Measurements from ENCODE around the gene ALDH1L1. TPM values are rescaled to one million over a fixed set of nuclear protein-coding genes. Genes with fewer than 3 reads are reported as not detected.

Gene ALDH1L1
- total and polyA plus RNA-seq, 2 experiments from 2014 or later: 1.0 to 1.3 TPM

- TF ChIP-seq ZNF462 (CRISPR knock-in tag; IDR thresholded peaks at IDR 0.05) (no peak), ZNF331 (CRISPR knock-in tag; IDR thresholded peaks at IDR 0.05; ENCODE audit: low read depth) (no peak), CTCF (conservative IDR thresholded peaks at IDR 0.05; ENCODE audit: low read depth in 2 of 2) (no peak), CREB1 (CRISPR knock-in tag; IDR thresholded peaks at IDR 0.05; ENCODE audit: low read depth) (no peak), EZH2 (IDR thresholded peaks at IDR 0.05; ENCODE audit: low read depth, unreplicated experiment) (no peak)
Observed at GRCh38 chr3:126076140-126076539, 104.2 kb downstream of the ALDH1L1 start (continued).

GRCh38 chr3:126070146-126070545 lies 110.2 kb downstream of the ALDH1L1 start:
- Histone ChIP-seq H3K36me3 (ENCODE audit: insufficient read depth) (no peaks in the 10 kb centered on the region), H3K27me3 (ENCODE audit: insufficient read depth) (no peaks in the 10 kb centered on the region), H3K27ac (ENCODE audit: low read depth) (no peak overlapping the region), H3K4me3 (no peak overlapping the region), H2AFZ (no peak overlapping the region), H3K79me2 (replicated peaks; ENCODE audit: insufficient read depth) (no peaks in the 10 kb centered on the region), H3F3A (replicated peaks; ENCODE audit: low read depth) (no peaks in the 10 kb centered on the region), H3K9me2 (ENCODE audit: insufficient read depth) (no peaks in the 10 kb centered on the region), H3K4me2 (no peak overlapping the region), H3K4me1 (ENCODE audit: insufficient read depth) (no peaks in the 10 kb centered on the region), H4K20me1 (replicated peaks; ENCODE audit: insufficient read depth) (no peaks in the 10 kb centered on the region)
- no peaks in the 10 kb centered on the region for H3K27me3 Mint-ChIP-seq (ENCODE audit: insufficient read depth, low read depth, poor library complexity)
- no peak overlapping the region for H3K4me3 Mint-ChIP-seq
- DNase-seq (ENCODE audit: low spot score): no peak
- peaks cover 4% of the 10 kb centered on the region; the same call in 2 of the 3 replicates for H3K4me1 Mint-ChIP-seq
- H3K36me3 Mint-ChIP-seq (ENCODE audit: low read depth): peaks cover 5% of the 10 kb centered on the region; the same call in 2 of the 3 replicates
- H3K27ac Mint-ChIP-seq: no peak overlapping the region
- no peaks in the 10 kb centered on the region for H3K9me3 Mint-ChIP-seq
- ATAC-seq: no peak
- TF ChIP-seq EZH2 (IDR thresholded peaks at IDR 0.05; ENCODE audit: low read depth, unreplicated experiment): no peak
- TF ChIP-seq, protein P1, sequence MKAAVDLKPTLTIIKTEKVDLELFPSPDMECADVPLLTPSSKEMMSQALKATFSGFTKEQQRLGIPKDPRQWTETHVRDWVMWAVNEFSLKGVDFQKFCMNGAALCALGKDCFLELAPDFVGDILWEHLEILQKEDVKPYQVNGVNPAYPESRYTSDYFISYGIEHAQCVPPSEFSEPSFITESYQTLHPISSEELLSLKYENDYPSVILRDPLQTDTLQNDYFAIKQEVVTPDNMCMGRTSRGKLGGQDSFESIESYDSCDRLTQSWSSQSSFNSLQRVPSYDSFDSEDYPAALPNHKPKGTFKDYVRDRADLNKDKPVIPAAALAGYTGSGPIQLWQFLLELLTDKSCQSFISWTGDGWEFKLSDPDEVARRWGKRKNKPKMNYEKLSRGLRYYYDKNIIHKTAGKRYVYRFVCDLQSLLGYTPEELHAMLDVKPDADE (IDR thresholded peaks at IDR 0.05): no peak
- TF ChIP-seq, protein P2, sequence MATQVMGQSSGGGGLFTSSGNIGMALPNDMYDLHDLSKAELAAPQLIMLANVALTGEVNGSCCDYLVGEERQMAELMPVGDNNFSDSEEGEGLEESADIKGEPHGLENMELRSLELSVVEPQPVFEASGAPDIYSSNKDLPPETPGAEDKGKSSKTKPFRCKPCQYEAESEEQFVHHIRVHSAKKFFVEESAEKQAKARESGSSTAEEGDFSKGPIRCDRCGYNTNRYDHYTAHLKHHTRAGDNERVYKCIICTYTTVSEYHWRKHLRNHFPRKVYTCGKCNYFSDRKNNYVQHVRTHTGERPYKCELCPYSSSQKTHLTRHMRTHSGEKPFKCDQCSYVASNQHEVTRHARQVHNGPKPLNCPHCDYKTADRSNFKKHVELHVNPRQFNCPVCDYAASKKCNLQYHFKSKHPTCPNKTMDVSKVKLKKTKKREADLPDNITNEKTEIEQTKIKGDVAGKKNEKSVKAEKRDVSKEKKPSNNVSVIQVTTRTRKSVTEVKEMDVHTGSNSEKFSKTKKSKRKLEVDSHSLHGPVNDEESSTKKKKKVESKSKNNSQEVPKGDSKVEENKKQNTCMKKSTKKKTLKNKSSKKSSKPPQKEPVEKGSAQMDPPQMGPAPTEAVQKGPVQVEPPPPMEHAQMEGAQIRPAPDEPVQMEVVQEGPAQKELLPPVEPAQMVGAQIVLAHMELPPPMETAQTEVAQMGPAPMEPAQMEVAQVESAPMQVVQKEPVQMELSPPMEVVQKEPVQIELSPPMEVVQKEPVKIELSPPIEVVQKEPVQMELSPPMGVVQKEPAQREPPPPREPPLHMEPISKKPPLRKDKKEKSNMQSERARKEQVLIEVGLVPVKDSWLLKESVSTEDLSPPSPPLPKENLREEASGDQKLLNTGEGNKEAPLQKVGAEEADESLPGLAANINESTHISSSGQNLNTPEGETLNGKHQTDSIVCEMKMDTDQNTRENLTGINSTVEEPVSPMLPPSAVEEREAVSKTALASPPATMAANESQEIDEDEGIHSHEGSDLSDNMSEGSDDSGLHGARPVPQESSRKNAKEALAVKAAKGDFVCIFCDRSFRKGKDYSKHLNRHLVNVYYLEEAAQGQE (IDR thresholded peaks at IDR 0.05; ENCODE audit: unreplicated experiment): no peak
- no peak for TF ChIP-seq CTCF (conservative IDR thresholded peaks at IDR 0.05; ENCODE audit: low read depth in 2 of 2)
